DND-41 (cell line): ENCODE measurements around the gene TMEM242.

Experiments used
- ATAC-seq: fragments of 200-7000 bp; cut with Tn5 transposase; 3 replicates; pipeline ENCODE4 v1.9.1; 2021; ENCODE audit warnings: low read depth; ENCODE audit not compliant: insufficient read depth
- DNase-seq: peaks from one replicate; pipeline ENCODE4 v3.0.0-alpha.2; 2020
- H2AFZ ChIP-seq: 2 replicates; pipeline ENCODE4 v1.6.0; 2012; ENCODE audit warnings: low read depth, low read length
- H3K27ac ChIP-seq: 2 replicates; pipeline ENCODE4 v1.5.1; 2012; ENCODE audit warnings: low read length, inconsistent platforms
- H3K27me3 ChIP-seq: fragments of 200-600 bp; sonication (generic); 2 replicates; pipeline ENCODE4 v1.6.0; 2012; ENCODE audit warnings: low read length, mild to moderate bottlenecking, inconsistent platforms; ENCODE audit not compliant: insufficient read depth, poor library complexity
- H3K36me3 ChIP-seq: 2 replicates; pipeline ENCODE4 v1.5.1; 2012; ENCODE audit warnings: low read length, inconsistent platforms; ENCODE audit not compliant: insufficient read depth
- H3K4me1 ChIP-seq: 2 replicates; pipeline ENCODE4 v1.5.1; 2012; ENCODE audit warnings: mild to moderate bottlenecking, low read length; ENCODE audit not compliant: insufficient read depth
- H3K4me2 ChIP-seq: 2 replicates; pipeline ENCODE4 v1.6.0; 2012; ENCODE audit warnings: mild to moderate bottlenecking, moderate library complexity, low read length, inconsistent platforms; ENCODE audit not compliant: insufficient read depth
- H3K4me3 ChIP-seq, 2 experiments: fragments of 200-600 bp in 1 of 2; shearing (Covaris generic) in 1 of 2; 2 replicates each; pipeline ENCODE4 v1.5.1; 2012 to 2016; ENCODE audit warnings: inconsistent platforms in 2 of 2, low read length in 2 of 2, mild to moderate bottlenecking in 2 of 2, low read depth in 1 of 2, moderate library complexity in 1 of 2
- H3K79me2 ChIP-seq: 2 replicates; pipeline ENCODE4 v1.6.0; 2012; ENCODE audit warnings: low read length, inconsistent platforms; ENCODE audit not compliant: insufficient read depth
- H3K9ac ChIP-seq: 2 replicates; pipeline ENCODE4 v1.6.0; 2012; ENCODE audit warnings: low read depth, mild to moderate bottlenecking, inconsistent platforms, low read length, moderate library complexity
- H3K9me3 ChIP-seq: 2 replicates; pipeline ENCODE4 v1.5.1; 2012; ENCODE audit warnings: low read length, moderate library complexity, mild to moderate bottlenecking, inconsistent platforms; ENCODE audit not compliant: insufficient read depth, severe bottlenecking
- H4K20me1 ChIP-seq: 2 replicates; pipeline ENCODE4 v1.6.0; 2012; ENCODE audit warnings: low read length; ENCODE audit not compliant: insufficient read depth
- EZH2 ChIP-seq: IDR thresholded peaks from 3 replicates; pipeline ENCODE4 v1.6.1; 2012; ENCODE audit warnings: borderline replicate concordance, low read depth, mild to moderate bottlenecking, moderate library complexity, low read length, inconsistent platforms; ENCODE audit not compliant: severe bottlenecking
- TF ChIP-seq, protein P1 (sequence below): IDR thresholded peaks from 2 replicates; pipeline ENCODE4 v1.5.1; 2012; ENCODE audit warnings: borderline replicate concordance, low read length, moderate library complexity, mild to moderate bottlenecking; ENCODE audit not compliant: poor library complexity, severe bottlenecking; ENCODE audit errors: extremely low read depth

The TMEM242 gene

DNA sequence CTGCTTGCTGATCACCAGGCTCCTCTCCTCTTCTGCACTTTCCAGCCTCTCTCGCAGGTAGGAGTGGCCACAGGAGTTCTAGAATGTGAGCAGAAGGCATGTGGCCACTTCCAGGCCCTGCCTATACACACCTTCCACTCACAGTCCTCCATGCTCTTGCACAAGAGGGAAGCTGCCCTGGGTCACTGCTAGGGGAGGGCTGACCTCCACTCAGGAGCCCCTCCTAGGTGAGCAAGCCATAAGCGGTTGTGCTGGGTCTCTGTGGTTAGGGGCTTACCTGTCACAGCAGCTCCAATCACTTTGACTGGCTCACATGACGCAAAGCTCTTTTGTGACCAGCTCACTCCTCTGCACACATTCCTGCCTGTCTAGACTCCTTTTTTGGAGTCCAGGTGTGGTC is 68.2 kb downstream of the TMEM242 start:
- Histone ChIP-seq H3K4me2 (no peak overlapping the region), H3K4me1 (no peaks in the 10 kb centered on the region), H3K9ac (no peak overlapping the region), H3K27ac (no peak overlapping the region), H3K36me3 (no peaks in the 10 kb centered on the region), H4K20me1 (peaks cover 2% of the 10 kb centered on the region; the same call in 1 of the 2 replicates), H3K4me3 (no peak overlapping the region), H2AFZ (no peak overlapping the region), H3K79me2 (no peaks in the 10 kb centered on the region), H3K27me3 (peaks cover 13% of the 10 kb centered on the region), H3K9me3 (no peaks in the 10 kb centered on the region)
- DNase-seq = no peak
- ATAC-seq = no peak
- TF ChIP-seq EZH2 = no peak
- TF ChIP-seq, protein P1, sequence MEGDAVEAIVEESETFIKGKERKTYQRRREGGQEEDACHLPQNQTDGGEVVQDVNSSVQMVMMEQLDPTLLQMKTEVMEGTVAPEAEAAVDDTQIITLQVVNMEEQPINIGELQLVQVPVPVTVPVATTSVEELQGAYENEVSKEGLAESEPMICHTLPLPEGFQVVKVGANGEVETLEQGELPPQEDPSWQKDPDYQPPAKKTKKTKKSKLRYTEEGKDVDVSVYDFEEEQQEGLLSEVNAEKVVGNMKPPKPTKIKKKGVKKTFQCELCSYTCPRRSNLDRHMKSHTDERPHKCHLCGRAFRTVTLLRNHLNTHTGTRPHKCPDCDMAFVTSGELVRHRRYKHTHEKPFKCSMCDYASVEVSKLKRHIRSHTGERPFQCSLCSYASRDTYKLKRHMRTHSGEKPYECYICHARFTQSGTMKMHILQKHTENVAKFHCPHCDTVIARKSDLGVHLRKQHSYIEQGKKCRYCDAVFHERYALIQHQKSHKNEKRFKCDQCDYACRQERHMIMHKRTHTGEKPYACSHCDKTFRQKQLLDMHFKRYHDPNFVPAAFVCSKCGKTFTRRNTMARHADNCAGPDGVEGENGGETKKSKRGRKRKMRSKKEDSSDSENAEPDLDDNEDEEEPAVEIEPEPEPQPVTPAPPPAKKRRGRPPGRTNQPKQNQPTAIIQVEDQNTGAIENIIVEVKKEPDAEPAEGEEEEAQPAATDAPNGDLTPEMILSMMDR = no peak

DNA sequence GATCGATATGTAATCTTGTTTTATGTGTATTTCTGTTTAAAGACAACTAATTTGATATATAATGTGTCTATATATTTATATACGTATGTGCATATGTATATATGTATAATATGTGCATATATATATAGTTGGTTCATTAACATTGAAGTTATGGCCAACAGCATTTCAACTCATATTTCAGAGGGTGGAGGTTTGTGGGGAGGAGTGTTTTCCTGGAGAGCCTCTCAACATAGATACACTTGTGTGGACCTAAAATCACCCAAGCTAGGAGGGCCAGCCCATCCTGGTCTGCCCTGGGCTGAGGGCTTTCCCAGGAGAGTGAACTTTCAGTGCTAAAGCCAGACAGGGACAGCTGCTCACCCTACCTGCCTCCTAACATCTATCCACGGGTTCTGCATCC is 68.8 kb downstream of the TMEM242 start:
- H3K4me3 ChIP-seq = no peak overlapping the region
- peaks cover 13% of the 10 kb centered on the region for H3K27me3 ChIP-seq
- no peak overlapping the region for H3K4me2 ChIP-seq
- H2AFZ ChIP-seq = no peak overlapping the region
- no peaks in the 10 kb centered on the region for H3K4me1 ChIP-seq
- no peak overlapping the region for H3K27ac ChIP-seq
- no peaks in the 10 kb centered on the region for H3K36me3 ChIP-seq
- DNase-seq (no peak), ATAC-seq (no peak)
- no peaks in the 10 kb centered on the region for H3K79me2 ChIP-seq
- no peak overlapping the region for H3K9ac ChIP-seq
- H3K9me3 ChIP-seq = no peaks in the 10 kb centered on the region
- peaks cover 2% of the 10 kb centered on the region; the same call in 1 of the 2 replicates for H4K20me1 ChIP-seq
- no peak for TF ChIP-seq EZH2
- TF ChIP-seq, protein P1 = no peak

DNA sequence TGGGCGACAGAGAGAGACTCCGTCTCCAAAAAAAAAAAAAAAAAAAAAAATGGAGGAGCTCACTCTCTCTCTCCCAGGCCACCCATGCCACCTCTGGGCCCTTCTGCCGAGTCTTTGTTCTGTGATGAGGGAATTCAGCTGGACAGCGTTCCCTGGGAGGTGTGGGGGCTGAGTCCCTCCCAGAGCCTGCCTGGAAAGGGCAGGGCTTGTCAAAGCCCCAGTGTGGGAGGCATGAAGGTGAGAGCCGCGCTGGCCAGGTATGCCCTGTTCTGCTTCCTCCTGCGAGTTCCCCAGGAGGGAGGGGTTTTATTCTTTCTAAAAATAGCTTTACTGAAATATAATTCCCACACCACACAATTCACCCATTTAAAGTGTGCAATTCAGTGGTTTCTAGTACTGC is 69.6 kb downstream of the TMEM242 start:
- Histone ChIP-seq H4K20me1 (peaks cover 2% of the 10 kb centered on the region; the same call in 1 of the 2 replicates), H3K4me1 (no peaks in the 10 kb centered on the region), H3K27me3 (peaks cover 13% of the 10 kb centered on the region), H3K36me3 (no peaks in the 10 kb centered on the region), H3K4me2 (no peak overlapping the region), H3K79me2 (no peaks in the 10 kb centered on the region), H3K9ac (no peak overlapping the region), H2AFZ (no peak overlapping the region), H3K4me3 (no peak overlapping the region), H3K27ac (no peak overlapping the region), H3K9me3 (no peaks in the 10 kb centered on the region)
- no peak for TF ChIP-seq EZH2
- TF ChIP-seq, protein P1 = no peak
- DNase-seq (no peak), ATAC-seq (no peak)

DNA sequence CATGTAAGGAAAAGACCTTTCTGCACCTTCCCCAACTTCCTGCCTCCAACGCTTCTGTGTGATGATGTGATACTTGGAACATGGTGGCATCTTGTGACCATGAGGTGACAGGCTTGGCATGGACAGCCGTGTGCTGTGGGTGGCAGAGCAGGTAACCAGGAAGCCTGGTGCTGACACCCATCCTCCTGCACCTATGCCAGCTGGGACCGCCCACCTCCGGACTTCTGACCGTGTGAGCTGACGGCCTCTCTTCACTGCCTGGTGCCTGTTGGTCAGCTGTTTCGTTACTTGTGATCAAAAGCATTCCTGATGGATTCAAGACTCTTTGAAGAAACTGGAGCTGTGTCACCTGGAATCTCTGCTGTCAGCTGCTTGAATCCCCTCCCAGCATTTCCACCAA is 70.3 kb downstream of the TMEM242 start:
- Histone ChIP-seq H3K4me2 (no peak overlapping the region), H3K4me1 (no peaks in the 10 kb centered on the region), H3K9me3 (peaks cover 2% of the 10 kb centered on the region), H3K27me3 (peaks cover 13% of the 10 kb centered on the region), H3K79me2 (no peaks in the 10 kb centered on the region), H4K20me1 (peaks cover 2% of the 10 kb centered on the region; the same call in 1 of the 2 replicates), H3K4me3 (no peak overlapping the region), H3K27ac (no peak overlapping the region), H3K36me3 (no peaks in the 10 kb centered on the region), H3K9ac (no peak overlapping the region), H2AFZ (no peak overlapping the region)
- no peak for TF ChIP-seq EZH2
- TF ChIP-seq, protein P1 = no peak
- no peak for ATAC-seq
- DNase-seq = no peak
